OCI-LY1 (cell line): ENCODE results near the gene DGLUCY.

Experiments used
- CTCF ChIP-seq: fragments of 200-600 bp; sonication (generic), shearing (Covaris generic); IDR thresholded peaks from 2 replicates; pipeline ENCODE4 v1.5.1; 2017; ENCODE audit warnings: mild to moderate bottlenecking, antibody characterized with exemption, low read length, moderate library complexity, mixed read lengths
- EZH2 ChIP-seq: fragments of 200-600 bp; sonication (generic), shearing (Covaris generic); IDR thresholded peaks from 2 replicates; pipeline ENCODE4 v1.8.0; 2017; ENCODE audit warnings: borderline replicate concordance, mixed run types, mild to moderate bottlenecking, antibody characterized with exemption, low read length, moderate library complexity, mixed read lengths

- TF ChIP-seq CTCF = no peak
- TF ChIP-seq EZH2 = no peak
These were observed 156.3 kb downstream of the DGLUCY start for GRCh38 chr14:91270188-91270587.
